ENCODE data around the gene PRAF2.

DNA sequence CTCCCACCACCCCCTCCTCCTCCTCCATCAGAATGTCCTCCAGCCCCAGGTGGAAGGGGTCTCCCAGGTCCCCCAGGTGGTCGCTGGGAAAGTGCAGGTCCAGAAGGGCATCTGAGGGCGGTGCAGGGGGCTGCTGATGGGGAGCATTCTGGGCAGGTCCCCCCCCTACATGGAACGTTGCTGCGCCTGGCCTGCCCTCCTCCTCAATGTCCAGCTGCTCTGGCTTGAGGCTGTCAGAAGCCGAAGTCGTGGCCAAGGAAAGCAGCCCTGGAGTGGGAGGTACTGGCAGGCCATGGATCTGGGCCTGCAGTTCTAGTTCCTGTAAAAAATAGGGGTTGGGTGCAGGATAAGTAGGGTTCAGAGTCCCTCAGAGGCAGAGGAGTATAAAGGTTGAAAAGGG lies 43.5 kb downstream of the PRAF2 start:
- TF ChIP-seq, protein P1, sequence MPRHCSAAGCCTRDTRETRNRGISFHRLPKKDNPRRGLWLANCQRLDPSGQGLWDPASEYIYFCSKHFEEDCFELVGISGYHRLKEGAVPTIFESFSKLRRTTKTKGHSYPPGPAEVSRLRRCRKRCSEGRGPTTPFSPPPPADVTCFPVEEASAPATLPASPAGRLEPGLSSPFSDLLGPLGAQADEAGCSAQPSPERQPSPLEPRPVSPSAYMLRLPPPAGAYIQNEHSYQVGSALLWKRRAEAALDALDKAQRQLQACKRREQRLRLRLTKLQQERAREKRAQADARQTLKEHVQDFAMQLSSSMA (CRISPR knock-in tag; IDR thresholded peaks at IDR 0.05): no peak
- no peak for TF ChIP-seq FOXA3 (CRISPR knock-in tag; conservative IDR thresholded peaks at IDR 0.05 in 1 of 2, IDR thresholded peaks at IDR 0.05 in 1 of 2)
- TF ChIP-seq, protein P2, sequence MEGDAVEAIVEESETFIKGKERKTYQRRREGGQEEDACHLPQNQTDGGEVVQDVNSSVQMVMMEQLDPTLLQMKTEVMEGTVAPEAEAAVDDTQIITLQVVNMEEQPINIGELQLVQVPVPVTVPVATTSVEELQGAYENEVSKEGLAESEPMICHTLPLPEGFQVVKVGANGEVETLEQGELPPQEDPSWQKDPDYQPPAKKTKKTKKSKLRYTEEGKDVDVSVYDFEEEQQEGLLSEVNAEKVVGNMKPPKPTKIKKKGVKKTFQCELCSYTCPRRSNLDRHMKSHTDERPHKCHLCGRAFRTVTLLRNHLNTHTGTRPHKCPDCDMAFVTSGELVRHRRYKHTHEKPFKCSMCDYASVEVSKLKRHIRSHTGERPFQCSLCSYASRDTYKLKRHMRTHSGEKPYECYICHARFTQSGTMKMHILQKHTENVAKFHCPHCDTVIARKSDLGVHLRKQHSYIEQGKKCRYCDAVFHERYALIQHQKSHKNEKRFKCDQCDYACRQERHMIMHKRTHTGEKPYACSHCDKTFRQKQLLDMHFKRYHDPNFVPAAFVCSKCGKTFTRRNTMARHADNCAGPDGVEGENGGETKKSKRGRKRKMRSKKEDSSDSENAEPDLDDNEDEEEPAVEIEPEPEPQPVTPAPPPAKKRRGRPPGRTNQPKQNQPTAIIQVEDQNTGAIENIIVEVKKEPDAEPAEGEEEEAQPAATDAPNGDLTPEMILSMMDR (IDR thresholded peaks at IDR 0.05 in 2 of 3, conservative IDR thresholded peaks at IDR 0.05 in 1 of 3; ENCODE audit: insufficient read depth in 2 of 3, low read depth in 1 of 3, low read length in 3 of 3): no peak
- TF ChIP-seq RBM39 (optimal IDR thresholded peaks at IDR 0.05; ENCODE audit: low read depth, low read length): no peak
- no peak for TF ChIP-seq STAT5A (IDR thresholded peaks at IDR 0.05; ENCODE audit: borderline replicate concordance, low read length)
- no peak for TF ChIP-seq BHLHE40 (IDR thresholded peaks at IDR 0.05; ENCODE audit: low read length)
- no peak for TF ChIP-seq SOX6 (IDR thresholded peaks at IDR 0.05)
- TF ChIP-seq MXI1 (IDR thresholded peaks at IDR 0.05; ENCODE audit: low read depth, low read length): no peak
- TF ChIP-seq RHOXF2B (CRISPR knock-in tag; conservative IDR thresholded peaks at IDR 0.05): no peak
- TF ChIP-seq TCF7L2 (IDR thresholded peaks at IDR 0.05; ENCODE audit: low read depth, low read length): no peak
- TF ChIP-seq ZNF124 (CRISPR knock-in tag; IDR thresholded peaks at IDR 0.05): no peak
- TF ChIP-seq RFX1 (IDR thresholded peaks at IDR 0.05): no peak
- no peak for TF ChIP-seq EP300 (IDR thresholded peaks at IDR 0.05; ENCODE audit: low read length)
